Heart right ventricle (tissue), 16 donors: Measurements from ENCODE around the gene CHIC2. TPM values are rescaled to one million over a fixed set of nuclear protein-coding genes. Genes with fewer than 3 reads are reported as not detected.

Experiments
- ATAC-seq, 8 donors: fragments of 200-7000 bp; cut with Tn5 transposase; one replicate each; pipeline ENCODE4 v1.9.1; 2020; ENCODE audit warnings: mild to moderate bottlenecking in 8 of 8, moderate library complexity in 8 of 8, moderate number of reproducible peaks in 1 of 8
- DNase-seq, 2 donors: peaks; one replicate each; pipeline ENCODE4 v3.0.0-alpha.2; 2020
- H3K27ac ChIP-seq, 10 donors: fragments of 200-600 bp; sonication (generic) in 2 of 10; one replicate each; pipeline versions ENCODE4 v1.5.0 to v1.8.0; 2020 to 2022; ENCODE audit warnings: mild to moderate bottlenecking in 3 of 10
- H3K27me3 ChIP-seq, 7 donors: fragments of 200-600 bp; one replicate each; pipeline ENCODE4 v1.8.0; 2021 to 2022; ENCODE audit warnings: mild to moderate bottlenecking in 2 of 7
- H3K36me3 ChIP-seq, 9 donors: fragments of 200-600 bp; sonication (generic) in 1 of 9; one replicate each; pipeline versions ENCODE4 v1.5.0 to v1.8.0; 2020 to 2022; ENCODE audit warnings: mild to moderate bottlenecking in 2 of 9
- H3K4me1 ChIP-seq, 9 donors: fragments of 200-600 bp; sonication (generic) in 1 of 9; one replicate each; pipeline versions ENCODE4 v1.5.0 to v1.8.0; 2020 to 2022; ENCODE audit warnings: mild to moderate bottlenecking in 4 of 9
- H3K4me3 ChIP-seq, 10 donors: fragments of 200-600 bp; sonication (generic) in 2 of 10; one replicate each; pipeline versions ENCODE4 v1.5.0 to v1.8.0; 2020 to 2022; ENCODE audit warnings: mild to moderate bottlenecking in 7 of 10, moderate library complexity in 2 of 10
- H3K9me3 ChIP-seq, 11 donors: fragments of 200-600 bp in 10 of 11; sonication (generic) in 2 of 11; one replicate each; pipeline versions ENCODE4 v1.5.0 to v1.8.0; 2013 to 2022; ENCODE audit warnings: mild to moderate bottlenecking in 2 of 11, control low read depth in 1 of 11, moderate library complexity in 1 of 11
- WGBS, 2 donors: extraction: QIAGEN DNeasy Blood & Tissue Kit; methylation state at CpG; one replicate each; pipeline ENCODE4 v1.1.7; 2013; ENCODE audit warnings: inconsistent platforms in 1 of 2; 5-methylcytosine and 5-hydroxymethylcytosine counted together
- intact Hi-C, 10 donors: fragments of 100-400 bp; cut with DNase I; formaldehyde crosslinking; loops; one replicate each; pipeline versions ENCODE4 v1.11.1 to v1.14.2; 2022
- polyA plus RNA-seq, 2 donors: library from polyadenylated mRNA; stranded (reverse); fragments of 200-250 nt; gene quantifications; one replicate each; pipeline ENCODE4 v1.2.3, GENCODE V29; 2013
- total RNA-seq, 10 donors: library from RNA; stranded (reverse); fragmentation: NEBNext Ultra II Directional in 3 of 10; extraction: Animal tissue kit (Norgen Biotek cat#: 25700) in 3 of 10; gene quantifications; one replicate each; pipeline versions ENCODE4 v1.2.1 to v1.2.4, GENCODE V29; 2021 to 2023
- TF ChIP-seq, protein P1 (sequence below), 9 donors: fragments of 200-600 bp; sonication (generic) in 2 of 9; IDR thresholded peaks; one replicate each; pipeline versions ENCODE4 v1.5.0 to v1.8.0; 2021 to 2022; ENCODE audit warnings: antibody characterized with exemption in 9 of 9, mild to moderate bottlenecking in 5 of 9, moderate library complexity in 1 of 9
- donor health status: Arrhythmogenic right ventricular cardiomyopathy.
- donor health status: ischemic (EF 13 %, LVEDD 7.1; RV severe dilation, severe dysfunction).
- donor health status: healthy with polysubstance abuse.
- donor health status: DM: no; HTN: yes; CAD: no.
- donor health status: DM: no; HTN: no; CAD: no.
- donor health status: ischemic (EF 25% LVEDD 6.9; RV normal size, moderate dysfunction).
- donor health status: ischemic (EF 25% LVEDD 5.7; RV mildly dilated, moderate dysfunction).
- donor health status: healthy.
- donor health status: DM: yes; HTN: yes; CAD: no.
- donor health status: Ischemic cardiomyopathy.
- donor health status: ischemic (EF 35%, LVEDD 5.7; RV mildly dilated, moderate dysfunction).
- donor health status: nonischemic (EF 11% LVEDD 7.7; RV severe dilation, severe dysfunction).
- donor health status: DM: yes; HTN: yes; CAD: no.
- donor health status: PGD.
- donor health status: ischemic (EF 29% LVEDD 5.4; RV normal size, mild dysfunction).
- donor health status: nonischemic (EF 23%, LVEDD 6.1; RV moderate dilation, normal function).

CHIC2 gene
- total and polyA plus RNA-seq, 12 donors = 5.6 to 13.5 (median 9.3) TPM

DNA sequence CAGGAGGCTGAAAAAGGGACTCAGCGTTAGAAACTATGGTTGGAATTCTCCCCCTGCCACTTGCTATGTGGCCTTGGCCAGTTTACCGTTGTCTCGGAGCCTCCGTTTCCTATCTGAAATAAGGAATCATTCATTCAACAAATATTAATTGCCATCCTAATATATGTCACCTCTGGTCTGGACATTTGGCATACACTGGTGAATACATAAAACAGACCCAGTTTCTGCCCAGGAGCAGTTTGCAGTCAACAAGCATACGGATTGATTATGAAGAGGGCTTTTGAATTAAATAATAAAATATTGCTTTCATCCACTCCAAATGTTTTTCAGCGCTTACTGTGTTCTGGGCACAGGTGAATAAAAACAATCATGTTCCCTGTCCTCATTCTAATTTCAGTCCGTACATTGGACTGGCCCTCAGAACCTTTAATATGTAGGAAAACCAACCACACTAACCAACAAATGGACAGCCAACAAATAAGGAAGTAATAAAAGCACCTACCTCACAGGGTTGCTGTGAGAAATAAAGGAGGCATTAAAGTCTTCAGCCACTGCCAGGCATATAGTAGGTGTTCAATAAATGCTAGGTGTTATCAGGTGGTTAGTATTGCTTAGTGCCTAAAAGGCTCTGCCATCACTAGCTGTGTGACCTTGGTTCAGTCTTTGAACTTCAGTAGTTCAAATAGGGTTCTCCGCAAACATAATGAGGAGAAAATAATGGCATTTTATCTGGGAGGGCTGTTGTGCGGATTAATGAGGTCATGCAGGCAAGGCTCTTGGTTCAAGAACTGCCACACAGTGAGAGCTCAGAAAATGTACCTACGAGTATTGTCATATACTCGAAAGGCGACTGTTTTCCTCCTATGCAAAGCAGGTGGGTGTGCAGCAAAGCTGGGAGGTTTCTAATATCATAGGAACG, 28.3 kb upstream of the CHIC2 start:
- Histone ChIP-seq H3K4me1 (peaks cover 2 to 26% (median 16%) of the 10 kb centered on the region in 9 donors), H3K4me3 (peak overlapping the region; percentile 16 to 56 (median 50)), H3K27me3 (peaks cover 12 to 91% (median 67%) of the 10 kb centered on the region in 7 donors), H3K27ac (no peak overlapping the region), H3K36me3 (no peaks in the 10 kb centered on the region), H3K9me3 (no peaks in the 10 kb centered on the region)
- WGBS, 2 donors = 19 to 22% methylated on average over 13 of the region's 13 CpGs
- no peak for ATAC-seq
- DNase-seq = no peak
- TF ChIP-seq, protein P1, sequence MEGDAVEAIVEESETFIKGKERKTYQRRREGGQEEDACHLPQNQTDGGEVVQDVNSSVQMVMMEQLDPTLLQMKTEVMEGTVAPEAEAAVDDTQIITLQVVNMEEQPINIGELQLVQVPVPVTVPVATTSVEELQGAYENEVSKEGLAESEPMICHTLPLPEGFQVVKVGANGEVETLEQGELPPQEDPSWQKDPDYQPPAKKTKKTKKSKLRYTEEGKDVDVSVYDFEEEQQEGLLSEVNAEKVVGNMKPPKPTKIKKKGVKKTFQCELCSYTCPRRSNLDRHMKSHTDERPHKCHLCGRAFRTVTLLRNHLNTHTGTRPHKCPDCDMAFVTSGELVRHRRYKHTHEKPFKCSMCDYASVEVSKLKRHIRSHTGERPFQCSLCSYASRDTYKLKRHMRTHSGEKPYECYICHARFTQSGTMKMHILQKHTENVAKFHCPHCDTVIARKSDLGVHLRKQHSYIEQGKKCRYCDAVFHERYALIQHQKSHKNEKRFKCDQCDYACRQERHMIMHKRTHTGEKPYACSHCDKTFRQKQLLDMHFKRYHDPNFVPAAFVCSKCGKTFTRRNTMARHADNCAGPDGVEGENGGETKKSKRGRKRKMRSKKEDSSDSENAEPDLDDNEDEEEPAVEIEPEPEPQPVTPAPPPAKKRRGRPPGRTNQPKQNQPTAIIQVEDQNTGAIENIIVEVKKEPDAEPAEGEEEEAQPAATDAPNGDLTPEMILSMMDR (IDR thresholded peaks at IDR 0.05) = no peak
- intact Hi-C loops = loop anchor here in 1 of 10 donors (10.0 kb wide), 1 partner anchor 122 kb away; no protein-coding TSS in a partner anchor

DNA sequence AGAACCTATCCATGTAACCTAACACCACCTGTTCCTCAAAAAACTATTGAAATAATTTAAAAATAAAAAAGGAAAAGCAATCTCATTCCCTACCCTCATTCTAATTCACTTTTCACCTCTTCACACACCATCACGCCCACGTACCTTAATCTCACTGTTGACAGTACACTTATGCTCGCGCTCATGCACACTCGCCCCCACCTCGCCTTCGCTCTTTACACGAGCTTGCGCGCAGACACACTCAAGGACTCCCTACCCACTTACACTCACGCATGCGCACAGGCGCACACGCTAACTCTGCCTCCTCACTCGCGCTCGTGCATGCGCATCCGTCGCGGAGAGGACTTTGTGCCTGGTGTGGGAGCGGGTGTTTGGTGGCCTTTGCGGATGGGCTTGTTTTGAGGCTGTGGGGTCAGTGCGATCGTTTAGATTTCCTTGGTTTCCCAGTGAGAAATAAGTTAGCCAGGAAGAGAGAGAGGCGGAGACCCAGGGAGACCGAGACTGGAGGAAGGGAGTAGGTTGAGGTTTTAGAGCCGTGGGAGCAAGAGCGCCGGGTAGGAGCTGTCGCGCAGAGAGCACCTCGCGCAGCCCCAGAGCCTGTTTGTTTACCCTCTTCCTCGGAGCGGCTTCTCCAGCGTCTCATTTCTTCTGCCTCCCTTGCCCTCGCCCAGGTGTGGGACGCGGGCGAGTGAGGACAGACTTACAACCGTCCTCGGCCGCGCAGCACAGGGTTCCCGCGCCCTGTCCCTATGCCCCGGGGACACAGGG, 27.4 kb upstream of the CHIC2 start:
- peaks cover 9 to 82% (median 59%) of the 10 kb centered on the region in 7 donors for H3K27me3 ChIP-seq

DNA sequence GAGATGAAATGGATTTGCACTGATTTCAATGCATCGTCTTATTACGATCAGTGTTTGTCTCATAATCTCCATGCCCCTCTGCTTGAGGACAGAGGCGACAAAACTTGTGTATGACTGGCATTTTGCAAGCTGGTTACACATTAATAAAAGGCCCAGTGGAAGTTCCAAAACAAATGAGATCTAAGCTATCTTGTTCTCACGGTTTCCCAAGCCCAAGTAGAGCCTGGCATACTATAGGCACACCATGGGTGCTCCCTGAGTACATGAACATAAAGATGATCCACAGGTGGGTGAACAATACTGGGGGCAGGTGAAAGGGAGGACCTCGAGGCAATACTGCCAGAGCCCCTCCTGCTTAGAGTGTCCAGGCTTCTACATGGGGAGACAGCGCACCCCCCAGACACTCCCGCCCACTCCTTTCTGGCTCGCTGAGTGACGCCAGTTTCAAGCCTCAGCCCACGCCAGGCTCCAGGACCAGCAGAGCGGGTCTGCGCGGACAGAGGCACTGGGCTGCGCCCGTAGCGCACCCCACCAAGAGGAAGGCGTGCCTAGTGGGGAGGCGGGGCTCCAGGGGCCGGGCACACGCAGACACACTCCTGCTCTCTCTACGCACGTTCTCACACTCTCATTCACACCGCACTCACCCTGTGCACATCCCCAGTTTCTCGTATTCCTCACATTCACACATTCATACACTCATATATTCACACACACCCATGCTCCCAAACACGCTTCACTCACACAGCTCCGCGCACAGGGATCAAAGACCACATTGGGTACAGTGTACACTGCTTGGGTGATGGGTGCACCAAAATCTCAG, 26.6 kb upstream of the CHIC2 start:
- 18 to 19% methylated on average over 27 of the region's 27 CpGs for WGBS, 2 donors
- TF ChIP-seq, protein P1 (IDR thresholded peaks at IDR 0.05) = no peak
- intact Hi-C loops = loop anchor here in 1 of 10 donors (10.0 kb wide), 1 partner anchor 124 kb away; no protein-coding TSS in a partner anchor
- Histone ChIP-seq H3K4me3 (peak overlapping the region; percentile 16 to 56 (median 50)), H3K27ac (peak overlapping the region in 1 of 10 donors; percentile 39), H3K9me3 (no peaks in the 10 kb centered on the region), H3K4me1 (peaks cover 2 to 26% (median 16%) of the 10 kb centered on the region in 9 donors), H3K27me3 (peaks cover under 1 to 74% (median 51%) of the 10 kb centered on the region in 7 donors), H3K36me3 (no peaks in the 10 kb centered on the region)
- DNase-seq (peak in 1 of 2 donors; percentile 46), ATAC-seq (peak; percentile 42 to 88 (median 81))

More for the DNA sequence above, 27.4 kb upstream of the CHIC2 start:
- TF ChIP-seq, protein P1 (IDR thresholded peaks at IDR 0.05) = no peak
- intact Hi-C loops = loop anchor here in 1 of 10 donors (10.0 kb wide), 1 partner anchor 123 kb away; no protein-coding TSS in a partner anchor
- peak overlapping the region; percentile 16 to 56 (median 50) for H3K4me3 ChIP-seq
- DNase-seq (peak; percentile 80 to 83), ATAC-seq (peak; percentile 90 to 95 (median 94))
- WGBS, 2 donors = 1 to 2% methylated on average over 48 of the region's 48 CpGs
- H3K9me3 ChIP-seq = no peaks in the 10 kb centered on the region
- H3K4me1 ChIP-seq = peaks cover 2 to 26% (median 16%) of the 10 kb centered on the region in 9 donors
- no peaks in the 10 kb centered on the region for H3K36me3 ChIP-seq
- peak overlapping the region in 1 of 10 donors; percentile 39 for H3K27ac ChIP-seq
